Panc1 (cell line): ENCODE data around the gene ISCU.

Experiments used
- CTCF ChIP-seq: fragments of 450-650 bp; IDR thresholded peaks from 2 replicates; pipeline ENCODE4 v1.5.1; 2017; ENCODE audit warnings: mild to moderate bottlenecking
- SIN3A ChIP-seq: IDR thresholded peaks from 2 replicates; pipeline ENCODE4 v1.6.1; 2012; ENCODE audit warnings: low read depth, mild to moderate bottlenecking, low read length, moderate library complexity, borderline replicate concordance; ENCODE audit not compliant: insufficient read depth
- TCF7L2 ChIP-seq: IDR thresholded peaks from 2 replicates; pipeline ENCODE4 v1.6.1; 2011; ENCODE audit warnings: mild to moderate bottlenecking, low read depth, low read length, inconsistent platforms

- TF ChIP-seq TCF7L2 = no peak
- no peak for TF ChIP-seq SIN3A
- TF ChIP-seq CTCF = no peak
Observed at GRCh38 chr12:108560321-108560721, 2.1 kb upstream of the ISCU start.
